HG02610 (cell line): ENCODE results near the gene S1PR3.

Experiments used
- ATAC-seq: cut with Tn5 transposase; IDR thresholded peaks from one replicate; pipeline ENCODE4 v1.9.1; 2021; ENCODE audit warnings: mild to moderate bottlenecking, moderate library complexity; ENCODE audit not compliant: unreplicated experiment

The S1PR3 gene

GRCh38 chr9:89036383-89036782 is 45.1 kb downstream of the S1PR3 start:
- no peak for ATAC-seq

- no peak for ATAC-seq
Measured at GRCh38 chr9:89036891-89037290, 45.6 kb downstream of the S1PR3 start.

GRCh38 chr9:89037346-89037745 is 46.1 kb downstream of the S1PR3 start:
- no peak for ATAC-seq

GRCh38 chr9:89037891-89038290 is 46.6 kb downstream of the S1PR3 start:
- ATAC-seq, result no peak

GRCh38 chr9:89038382-89039103 is 47.3 kb downstream of the S1PR3 start:
- no peak for ATAC-seq

- no peak for ATAC-seq
Measured at GRCh38 chr9:89039104-89039465, 47.8 kb downstream of the S1PR3 start.

GRCh38 chr9:89039664-89040063 is 48.4 kb downstream of the S1PR3 start:
- no peak for ATAC-seq

- ATAC-seq, result no peak
Measured at GRCh38 chr9:89042984-89043383, 51.7 kb downstream of the S1PR3 start.

GRCh38 chr9:89044104-89044503 is 52.8 kb downstream of the S1PR3 start:
- no peak for ATAC-seq

- ATAC-seq, result no peak
Measured at GRCh38 chr9:89044881-89045280, 53.6 kb downstream of the S1PR3 start.

- no peak for ATAC-seq
Measured at GRCh38 chr9:89046832-89047231, 55.6 kb downstream of the S1PR3 start.

- ATAC-seq, result no peak
Measured at GRCh38 chr9:89047667-89048066, 56.4 kb downstream of the S1PR3 start.

- ATAC-seq, result no peak
Measured at GRCh38 chr9:89048616-89049015, 57.3 kb downstream of the S1PR3 start.

- ATAC-seq, result no peak
Measured at GRCh38 chr9:89049646-89050045, 58.4 kb downstream of the S1PR3 start.

GRCh38 chr9:89051421-89052025 is 60.3 kb downstream of the S1PR3 start:
- no peak for ATAC-seq

- ATAC-seq, result no peak
Measured at GRCh38 chr9:89052470-89053097, 61.3 kb downstream of the S1PR3 start.

- no peak for ATAC-seq
Measured at GRCh38 chr9:89053301-89053700, 62.0 kb downstream of the S1PR3 start.
